Common myeloid progenitor, CD34-positive (primary cell): Measurements from ENCODE around the gene TIAM2.
A peak's percentile ranks its signal among the peaks of the same experiment; 100 is the strongest.

ENCODE experiments used
- CTCF ChIA-PET: fragments of 350-600 bp; sonication (Branson Sonifier 250); formaldehyde crosslinking; loops from one replicate; lab custom pipeline; 2021; ENCODE audit warnings: antibody characterized with exemption; lab: Charles Lee
- POLR2A ChIA-PET: fragments of 350-600 bp; sonication (Branson Sonifier 250); formaldehyde crosslinking; loops from one replicate; lab custom pipeline; 2021; ENCODE audit warnings: antibody characterized with exemption; lab: Charles Lee
- DNase-seq, 3 donors: peaks; one replicate each; pipeline versions ENCODE4 v3.0.0 to v3.0.0-alpha.2; 2013
- H3K27ac ChIP-seq, 2 experiments: 1 replicate in 1 of 2; 2 replicates in 1 of 2; pipeline ENCODE4 v1.7.0; 2013; ENCODE audit warnings: inconsistent platforms in 2 of 2, low read length in 2 of 2, mild to moderate bottlenecking in 2 of 2, low read depth in 1 of 2, moderate library complexity in 1 of 2; ENCODE audit not compliant: severe bottlenecking in 2 of 2, insufficient read depth in 1 of 2, poor library complexity in 1 of 2
- H3K27me3 ChIP-seq, 5 experiments: replicated peaks in 2 of 5; 1 replicate in 3 of 5; 2 replicates in 2 of 5; pipeline versions ENCODE4 v1.6.1 to v1.7.0; 2013; ENCODE audit warnings: low read length in 4 of 5, mild to moderate bottlenecking in 2 of 5, moderate library complexity in 2 of 5, inconsistent platforms in 1 of 5; ENCODE audit not compliant: insufficient read depth in 5 of 5, control insufficient read depth in 4 of 5
- H3K36me3 ChIP-seq, 4 experiments: 1 replicate in 2 of 4; 2 replicates in 2 of 4; pipeline versions ENCODE4 v1.6.1 to v1.7.0; 2013; ENCODE audit warnings: low read length in 3 of 4, control low read depth in 1 of 4, mild to moderate bottlenecking in 1 of 4; ENCODE audit not compliant: control insufficient read depth in 4 of 4, insufficient read depth in 4 of 4
- H3K4me1 ChIP-seq, 4 experiments: 1 replicate in 3 of 4; 2 replicates in 1 of 4; pipeline versions ENCODE4 v1.6.1 to v1.7.1; 2013; ENCODE audit warnings: low read length in 3 of 4, mild to moderate bottlenecking in 3 of 4, control low read depth in 1 of 4, inconsistent platforms in 1 of 4, moderate library complexity in 1 of 4; ENCODE audit not compliant: control insufficient read depth in 4 of 4, insufficient read depth in 4 of 4; ENCODE audit errors: control extremely low read depth in 1 of 4
- H3K4me3 ChIP-seq, 7 experiments: 1 replicate in 4 of 7; 2 replicates in 3 of 7; pipeline versions ENCODE4 v1.5.1 to v1.7.0; 2013; ENCODE audit warnings: mild to moderate bottlenecking in 7 of 7, low read length in 6 of 7, moderate library complexity in 6 of 7, inconsistent platforms in 2 of 7, low read depth in 2 of 7, control low read depth in 1 of 7; ENCODE audit not compliant: insufficient read depth in 4 of 7, control insufficient read depth in 1 of 7; ENCODE audit errors: extremely low read depth in 1 of 7
- H3K9me3 ChIP-seq, 5 experiments: 1 replicate in 4 of 5; 2 replicates in 1 of 5; pipeline versions ENCODE4 v1.6.1 to v1.7.1; 2013; ENCODE audit warnings: low read length in 4 of 5, mild to moderate bottlenecking in 2 of 5, inconsistent platforms in 1 of 5, low read depth in 1 of 5, moderate library complexity in 1 of 5; ENCODE audit not compliant: control insufficient read depth in 4 of 5, insufficient read depth in 2 of 5; ENCODE audit errors: control extremely low read depth in 1 of 5
- WGBS: methylation state at CpG from one replicate; pipeline ENCODE4 v1.1.5; 2013; ENCODE audit not compliant: insufficient coverage; 5-methylcytosine and 5-hydroxymethylcytosine counted together

TIAM2 gene

GRCh38 chr6:155147958-155148663 lies 153.0 kb downstream of the TIAM2 start:
- Histone ChIP-seq H3K4me3 (no peak overlapping the region), H3K36me3 (peaks cover 0 to 2% (median 0%) of the 10 kb centered on the region in 4 experiments), H3K27me3 (no peaks in the 10 kb centered on the region), H3K4me1 (peaks cover 2 to 10% (median 8%) of the 10 kb centered on the region in 4 experiments), H3K27ac (no peak overlapping the region), H3K9me3 (no peaks in the 10 kb centered on the region)
- ChIA-PET CTCF (no interaction called here), POLR2A (no interaction called here)
- no peak for DNase-seq
- WGBS, result 95% methylated on average over 5 of the region's 7 CpGs

DNA sequence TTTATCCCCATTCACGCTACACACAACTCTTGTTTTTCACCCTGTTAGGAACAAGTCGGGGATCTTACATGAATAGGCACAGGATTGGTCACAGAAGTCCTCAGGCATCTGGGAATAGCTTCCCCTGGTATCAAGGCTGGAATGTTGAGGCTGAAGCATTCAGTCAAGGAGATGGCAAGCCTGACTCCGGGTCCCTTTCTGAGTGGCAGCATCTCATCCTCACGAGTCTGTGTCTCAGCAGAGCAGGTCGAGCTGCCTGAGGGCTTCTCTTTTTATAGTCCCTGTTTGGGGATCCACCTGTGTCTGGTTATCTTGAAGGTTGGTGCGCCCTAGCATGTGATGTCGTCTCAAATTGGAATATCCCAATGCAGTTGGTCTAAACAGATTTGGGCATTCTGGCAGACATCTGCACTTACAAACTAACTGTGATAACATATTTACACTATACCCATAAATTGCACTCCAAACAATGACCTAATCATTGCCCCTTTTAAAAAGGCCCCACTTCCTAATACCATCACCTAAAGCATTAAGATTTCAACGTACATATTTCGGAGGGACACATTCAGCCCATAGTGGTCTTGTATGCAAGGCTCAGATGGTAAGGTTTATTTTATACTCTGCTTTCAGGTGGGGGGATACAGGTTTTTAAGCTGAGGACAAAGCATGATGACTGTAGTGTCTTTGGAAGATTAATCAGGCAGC lies 156.0 kb downstream of the TIAM2 start:
- WGBS, result 85% methylated on average over 5 of the region's 9 CpGs
- DNase-seq, result no peak
- CTCF ChIA-PET, result interaction anchor here (0.9 to 1.3 kb wide), 2 partner anchors 20 to 23 kb away, joined by 3 read pairs; no protein-coding TSS in a partner anchor
- no peaks in the 10 kb centered on the region for H3K9me3 ChIP-seq
- no peaks in the 10 kb centered on the region for H3K27me3 ChIP-seq
- peaks cover 5 to 18% (median 12%) of the 10 kb centered on the region in 4 experiments for H3K4me1 ChIP-seq
- peaks cover 0 to 2% (median 0%) of the 10 kb centered on the region in 4 experiments for H3K36me3 ChIP-seq
- no peak overlapping the region for H3K4me3 ChIP-seq
- no peak overlapping the region for H3K27ac ChIP-seq
- POLR2A ChIA-PET, result no interaction called here

GRCh38 chr6:155152211-155153076 lies 157.3 kb downstream of the TIAM2 start:
- CTCF ChIA-PET, result interaction anchor here (0.7 to 1.8 kb wide), 5 partner anchors 14 to 225 kb away, joined by 3 to 4 read pairs (median 3); no protein-coding TSS in a partner anchor
- 95% methylated on average over 4 of the region's 11 CpGs for WGBS

GRCh38 chr6:155154158-155154830 lies 159.2 kb downstream of the TIAM2 start:
- peaks cover 5 to 18% (median 12%) of the 10 kb centered on the region in 4 experiments for H3K4me1 ChIP-seq
- 76% methylated on average over 7 of the region's 11 CpGs for WGBS
- DNase-seq, result peak; percentile 17 to 74 (median 65)
- CTCF ChIA-PET, result interaction anchor here (1.4 to 1.8 kb wide), 2 partner anchors 19 to 226 kb away, joined by 4 to 6 read pairs; no protein-coding TSS in a partner anchor
- POLR2A ChIA-PET, result no interaction called here
- no peaks in the 10 kb centered on the region for H3K36me3 ChIP-seq
- H3K27me3 ChIP-seq, result no peaks in the 10 kb centered on the region
- H3K9me3 ChIP-seq, result no peaks in the 10 kb centered on the region
- H3K27ac ChIP-seq, result no peak overlapping the region
- no peak overlapping the region for H3K4me3 ChIP-seq

More at GRCh38 chr6:155152211-155153076, 157.3 kb downstream of the TIAM2 start:
- Histone ChIP-seq H3K4me3 (no peak overlapping the region), H3K27ac (no peak overlapping the region), H3K4me1 (peaks cover 5 to 18% (median 12%) of the 10 kb centered on the region in 4 experiments), H3K36me3 (peaks cover 0 to 2% (median 0%) of the 10 kb centered on the region in 4 experiments), H3K27me3 (no peaks in the 10 kb centered on the region), H3K9me3 (no peaks in the 10 kb centered on the region)
- no peak for DNase-seq
- POLR2A ChIA-PET, result no interaction called here

- Histone ChIP-seq H3K27ac (no peak overlapping the region), H3K27me3 (no peaks in the 10 kb centered on the region), H3K9me3 (peaks cover 0 to 4% (median 0%) of the 10 kb centered on the region in 5 experiments), H3K36me3 (no peaks in the 10 kb centered on the region), H3K4me1 (peaks cover 5 to 18% (median 12%) of the 10 kb centered on the region in 4 experiments), H3K4me3 (no peak overlapping the region)
- POLR2A ChIA-PET, result no interaction called here
- CTCF ChIA-PET, result no interaction called here
- no peak for DNase-seq
- WGBS, result 89% methylated on average over 8 of the region's 10 CpGs
Observed at GRCh38 chr6:155155787-155156447, 160.8 kb downstream of the TIAM2 start.

GRCh38 chr6:155157101-155157500 lies 162.0 kb downstream of the TIAM2 start:
- peaks cover 0 to 4% (median 0%) of the 10 kb centered on the region in 5 experiments for H3K9me3 ChIP-seq
- DNase-seq, result no peak
- H3K27me3 ChIP-seq, result no peaks in the 10 kb centered on the region
- H3K4me3 ChIP-seq, result no peak overlapping the region
- H3K36me3 ChIP-seq, result no peaks in the 10 kb centered on the region
- ChIA-PET CTCF (no interaction called here), POLR2A (no interaction called here)
- H3K4me1 ChIP-seq, result peaks cover 5 to 18% (median 12%) of the 10 kb centered on the region in 4 experiments
- WGBS, result 100% methylated on average over 2 of the region's 6 CpGs
- H3K27ac ChIP-seq, result no peak overlapping the region
